OCI-LY1 (cell line): ENCODE data around the gene SMYD1.

ENCODE experiments used
- CTCF ChIP-seq: fragments of 200-600 bp; sonication (generic), shearing (Covaris generic); IDR thresholded peaks from 2 replicates; pipeline ENCODE4 v1.5.1; 2017; ENCODE audit warnings: mild to moderate bottlenecking, antibody characterized with exemption, low read length, moderate library complexity, mixed read lengths
- EZH2 ChIP-seq: fragments of 200-600 bp; sonication (generic), shearing (Covaris generic); IDR thresholded peaks from 2 replicates; pipeline ENCODE4 v1.8.0; 2017; ENCODE audit warnings: borderline replicate concordance, mixed run types, mild to moderate bottlenecking, antibody characterized with exemption, low read length, moderate library complexity, mixed read lengths

GRCh38 chr2:88091943-88092342 lies 24.3 kb downstream of the SMYD1 start:
- no peak for TF ChIP-seq CTCF
- TF ChIP-seq EZH2: no peak
